ENCODE measurements around the gene FBXW11. TPM values are rescaled to one million over a fixed set of nuclear protein-coding genes. Genes with fewer than 3 reads are reported as not detected.
A peak's percentile ranks its signal among the peaks of the same experiment; 100 is the strongest.

The FBXW11 gene
- total and polyA plus RNA-seq, 3 donors from 2014 or later = 46.3 to 61.8 (median 60.6) TPM

DNA sequence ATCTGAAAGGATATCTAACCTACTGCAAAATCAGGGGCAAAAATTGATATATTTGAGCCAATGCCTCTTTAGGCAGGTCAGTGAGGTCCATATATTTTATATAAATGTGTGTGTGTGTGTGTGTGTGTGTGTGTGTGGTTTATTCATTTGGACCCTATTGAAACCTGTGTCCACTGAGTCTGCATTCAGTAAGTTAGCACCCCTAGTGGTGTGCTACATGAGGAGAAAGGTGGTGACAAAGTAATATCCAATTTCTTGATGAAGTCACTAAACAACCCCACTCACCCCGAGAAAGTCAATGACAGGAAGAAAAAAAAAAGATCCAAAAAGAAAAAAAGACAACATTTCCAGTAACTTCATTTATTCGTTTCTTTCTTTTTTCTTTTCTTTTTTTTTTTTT lies 4.1 kb downstream of the FBXW11 start:
- Histone ChIP-seq H3K36me3 (ENCODE audit: low read depth, missing control alignments) (no peaks in the 10 kb centered on the region), H3K4me1 (peaks cover 19% of the 10 kb centered on the region), H3K9me3 (no peaks in the 10 kb centered on the region), H3K4me3 (no peak overlapping the region), H3K27me3 (no peaks in the 10 kb centered on the region), H3K27ac (no peak overlapping the region)
- 45 to 54% methylated on average over 2 of the region's 2 CpGs for WGBS, 2 donors
- intact Hi-C loops (cut with DNase I; ENCODE audit: low total_unique reads) = no loop called here
- no peak for DNase-seq
- TF ChIP-seq POLR2A (IDR thresholded peaks at IDR 0.05) = no peak
- TF ChIP-seq, protein P1, sequence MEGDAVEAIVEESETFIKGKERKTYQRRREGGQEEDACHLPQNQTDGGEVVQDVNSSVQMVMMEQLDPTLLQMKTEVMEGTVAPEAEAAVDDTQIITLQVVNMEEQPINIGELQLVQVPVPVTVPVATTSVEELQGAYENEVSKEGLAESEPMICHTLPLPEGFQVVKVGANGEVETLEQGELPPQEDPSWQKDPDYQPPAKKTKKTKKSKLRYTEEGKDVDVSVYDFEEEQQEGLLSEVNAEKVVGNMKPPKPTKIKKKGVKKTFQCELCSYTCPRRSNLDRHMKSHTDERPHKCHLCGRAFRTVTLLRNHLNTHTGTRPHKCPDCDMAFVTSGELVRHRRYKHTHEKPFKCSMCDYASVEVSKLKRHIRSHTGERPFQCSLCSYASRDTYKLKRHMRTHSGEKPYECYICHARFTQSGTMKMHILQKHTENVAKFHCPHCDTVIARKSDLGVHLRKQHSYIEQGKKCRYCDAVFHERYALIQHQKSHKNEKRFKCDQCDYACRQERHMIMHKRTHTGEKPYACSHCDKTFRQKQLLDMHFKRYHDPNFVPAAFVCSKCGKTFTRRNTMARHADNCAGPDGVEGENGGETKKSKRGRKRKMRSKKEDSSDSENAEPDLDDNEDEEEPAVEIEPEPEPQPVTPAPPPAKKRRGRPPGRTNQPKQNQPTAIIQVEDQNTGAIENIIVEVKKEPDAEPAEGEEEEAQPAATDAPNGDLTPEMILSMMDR (IDR thresholded peaks at IDR 0.05) = peak in 1 of 3 experiments; percentile 31

DNA sequence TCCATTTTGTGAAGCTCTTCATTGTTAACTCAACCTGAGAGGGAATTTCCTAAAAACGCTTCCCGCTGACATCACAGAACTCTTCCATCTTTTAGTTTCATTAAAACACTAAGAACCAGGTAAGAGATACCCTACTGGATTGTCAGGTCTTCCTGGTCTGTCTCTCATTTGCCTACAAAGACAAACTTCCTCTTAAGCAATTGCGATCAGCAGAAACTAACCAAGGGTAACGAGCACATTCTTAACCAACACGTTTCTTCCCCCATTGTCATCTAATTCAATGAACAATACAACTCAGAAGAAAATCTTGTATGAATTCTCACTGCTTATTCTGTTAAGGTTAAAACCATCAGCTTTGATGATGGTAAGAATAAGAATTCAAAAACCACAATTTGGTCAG lies 6.6 kb downstream of the FBXW11 start:
- Histone ChIP-seq H3K4me1 (peaks cover 20% of the 10 kb centered on the region), H3K4me3 (no peak overlapping the region), H3K27me3 (no peaks in the 10 kb centered on the region), H3K9me3 (no peaks in the 10 kb centered on the region), H3K27ac (no peak overlapping the region), H3K36me3 (ENCODE audit: low read depth, missing control alignments) (no peaks in the 10 kb centered on the region)
- DNase-seq = no peak
- TF ChIP-seq, protein P1 (IDR thresholded peaks at IDR 0.05) = no peak
- TF ChIP-seq POLR2A (IDR thresholded peaks at IDR 0.05) = no peak
- intact Hi-C loops (cut with DNase I; ENCODE audit: low total_unique reads) = no loop called here
- 79 to 89% methylated on average over 5 of the region's 5 CpGs for WGBS, 2 donors

DNA sequence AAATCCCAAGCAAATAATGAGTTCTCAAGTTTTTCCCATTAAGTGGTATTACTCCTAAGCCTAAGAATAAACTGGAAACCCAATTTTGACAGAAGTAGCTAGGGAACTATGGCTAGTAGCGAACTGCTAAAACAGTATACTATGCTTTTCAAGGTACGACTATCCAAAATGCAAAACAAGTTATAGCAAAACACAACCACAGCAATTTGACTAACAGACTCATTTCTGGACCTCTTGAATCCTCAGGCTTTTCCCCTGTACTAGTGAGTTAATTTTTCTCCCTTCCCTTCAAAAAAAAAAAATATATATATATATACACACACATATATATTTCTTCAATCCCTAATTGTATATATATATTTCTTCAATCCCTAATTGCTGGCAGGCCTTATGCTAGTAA lies 7.3 kb downstream of the FBXW11 start:
- H3K9me3 ChIP-seq = no peaks in the 10 kb centered on the region
- intact Hi-C loops (cut with DNase I; ENCODE audit: low total_unique reads) = no loop called here
- no peak for TF ChIP-seq POLR2A (IDR thresholded peaks at IDR 0.05)
- TF ChIP-seq, protein P1 (IDR thresholded peaks at IDR 0.05) = no peak
- no peak for DNase-seq
- H3K27me3 ChIP-seq = no peaks in the 10 kb centered on the region
- 86 to 96% methylated on average over 2 of the region's 2 CpGs for WGBS, 2 donors
- H3K27ac ChIP-seq = no peak overlapping the region
- H3K36me3 ChIP-seq (ENCODE audit: low read depth, missing control alignments) = no peaks in the 10 kb centered on the region
- peaks cover 14% of the 10 kb centered on the region for H3K4me1 ChIP-seq
- no peak overlapping the region for H3K4me3 ChIP-seq

DNA sequence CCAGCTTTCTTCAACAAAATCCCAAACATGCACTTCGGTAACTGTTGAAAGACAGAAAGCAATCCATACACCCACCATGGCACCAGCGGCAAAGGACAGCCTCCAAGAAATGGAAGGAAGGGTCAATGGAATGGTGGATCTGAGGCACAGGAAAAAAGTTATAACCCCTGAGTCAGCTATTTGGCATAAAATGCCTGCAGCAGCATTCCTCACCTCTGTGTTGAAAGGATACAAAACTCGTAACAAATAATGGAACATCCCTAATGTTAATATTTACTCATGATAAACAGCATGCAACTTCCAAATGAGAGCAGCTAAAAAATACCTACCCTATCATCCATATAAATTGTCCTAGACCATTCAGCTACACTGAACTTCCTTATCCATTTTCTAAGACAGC lies 9.4 kb downstream of the FBXW11 start:
- Histone ChIP-seq H3K4me1 (peaks cover 11% of the 10 kb centered on the region), H3K36me3 (ENCODE audit: low read depth, missing control alignments) (no peaks in the 10 kb centered on the region), H3K27ac (no peak overlapping the region), H3K9me3 (no peaks in the 10 kb centered on the region), H3K4me3 (no peak overlapping the region), H3K27me3 (no peaks in the 10 kb centered on the region)
- intact Hi-C loops (cut with DNase I; ENCODE audit: low total_unique reads) = no loop called here
- WGBS, 2 donors = 75 to 80% methylated on average over 3 of the region's 3 CpGs
- DNase-seq = no peak
- TF ChIP-seq POLR2A (IDR thresholded peaks at IDR 0.05) = no peak
- TF ChIP-seq, protein P1 (IDR thresholded peaks at IDR 0.05) = no peak

DNA sequence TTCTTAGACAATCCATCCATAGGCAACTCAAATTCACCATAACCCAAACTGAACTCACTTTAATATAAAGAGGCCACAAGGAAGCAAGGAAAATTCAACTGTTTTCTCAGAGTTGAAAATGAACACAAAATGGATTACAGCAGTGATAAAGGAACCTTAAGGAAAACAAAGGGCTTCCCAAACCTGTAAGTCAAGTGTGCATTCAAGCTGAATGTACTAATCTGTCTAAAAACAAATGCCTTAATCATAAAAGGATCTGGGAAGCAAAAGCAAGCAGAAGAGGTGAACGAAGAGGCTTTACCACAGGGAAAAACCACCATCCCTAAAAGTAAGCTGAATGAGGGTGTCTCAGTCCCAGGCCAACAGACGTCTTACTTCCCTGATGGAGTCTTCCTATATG lies 13.6 kb downstream of the FBXW11 start:
- 86 to 88% methylated on average over 2 of the region's 2 CpGs for WGBS, 2 donors

More for the DNA sequence above, 13.6 kb downstream of the FBXW11 start:
- H3K27me3 ChIP-seq = no peaks in the 10 kb centered on the region
- H3K36me3 ChIP-seq (ENCODE audit: low read depth, missing control alignments) = no peaks in the 10 kb centered on the region
- no peak for DNase-seq
- no peak overlapping the region for H3K4me3 ChIP-seq
- TF ChIP-seq, protein P1 (IDR thresholded peaks at IDR 0.05) = no peak
- TF ChIP-seq POLR2A (IDR thresholded peaks at IDR 0.05) = no peak
- intact Hi-C loops (cut with DNase I; ENCODE audit: low total_unique reads) = no loop called here
- no peaks in the 10 kb centered on the region for H3K9me3 ChIP-seq
- H3K4me1 ChIP-seq = peaks cover 6% of the 10 kb centered on the region
- no peak overlapping the region for H3K27ac ChIP-seq
